SIG-M5 treated with dmso at 0.1 percent for 504 hours (cell line): ENCODE measurements around the gene ABCA1.
"Not testable (repeated sequence)": the region's sequence is repeated elsewhere in the genome, so short reads cannot be mapped to it uniquely, and the experiment has no call there.

ENCODE experiments used
- DNase-seq: peaks from one replicate; lab custom pipeline; 2025; ENCODE audit not compliant: unreplicated experiment; lab: John Stamatoyannopoulos, UW

Gene ABCA1

GRCh38 chr9:104905931-104906330 lies 22.0 kb downstream of the ABCA1 start:
- DNase-seq: no peak

- DNase-seq: no peak
Measured at GRCh38 chr9:104905153-104905901, 22.6 kb downstream of the ABCA1 start.

- DNase-seq: no peak
Measured at GRCh38 chr9:104903609-104904008, 24.3 kb downstream of the ABCA1 start.

DNA sequence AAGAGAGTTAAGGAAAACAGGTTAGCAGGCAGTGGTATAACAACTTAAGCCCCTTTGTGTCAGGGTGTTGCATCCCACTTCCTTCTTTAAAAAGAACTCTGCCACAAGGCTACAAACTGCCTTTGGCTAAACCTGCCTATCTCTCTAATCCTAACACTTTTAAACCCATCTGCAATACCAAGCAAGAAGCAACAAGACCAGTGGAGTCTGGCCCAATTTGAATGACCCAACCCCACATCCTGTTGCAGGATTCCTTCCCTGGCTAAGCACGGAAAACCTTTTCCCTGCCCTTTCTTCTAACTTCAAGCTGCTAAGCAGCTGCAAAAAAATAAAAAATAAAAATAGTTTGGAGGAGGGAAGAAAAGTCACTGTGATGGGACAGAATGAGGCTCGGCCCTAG lies 27.1 kb downstream of the ABCA1 start:
- DNase-seq: no peak

DNA sequence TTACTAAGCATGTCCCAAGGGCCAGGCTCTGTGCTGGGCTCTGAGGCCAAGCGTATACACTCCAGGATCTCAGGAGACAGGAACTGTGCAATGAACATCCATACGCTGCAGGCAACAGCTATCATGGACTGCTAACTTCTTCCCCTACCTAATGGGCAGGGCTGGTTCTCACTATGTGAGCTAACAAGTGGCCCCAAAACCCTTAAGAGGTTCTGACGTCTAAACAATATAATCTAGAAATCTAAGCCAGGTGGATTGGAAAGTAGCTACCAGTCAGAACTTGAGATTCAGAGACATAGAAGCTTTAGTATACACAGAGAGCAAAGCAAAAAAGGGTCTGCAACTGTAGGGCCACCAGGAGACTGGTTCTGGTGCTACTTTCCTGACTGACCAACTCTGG lies 27.6 kb downstream of the ABCA1 start:
- DNase-seq: no peak

DNA sequence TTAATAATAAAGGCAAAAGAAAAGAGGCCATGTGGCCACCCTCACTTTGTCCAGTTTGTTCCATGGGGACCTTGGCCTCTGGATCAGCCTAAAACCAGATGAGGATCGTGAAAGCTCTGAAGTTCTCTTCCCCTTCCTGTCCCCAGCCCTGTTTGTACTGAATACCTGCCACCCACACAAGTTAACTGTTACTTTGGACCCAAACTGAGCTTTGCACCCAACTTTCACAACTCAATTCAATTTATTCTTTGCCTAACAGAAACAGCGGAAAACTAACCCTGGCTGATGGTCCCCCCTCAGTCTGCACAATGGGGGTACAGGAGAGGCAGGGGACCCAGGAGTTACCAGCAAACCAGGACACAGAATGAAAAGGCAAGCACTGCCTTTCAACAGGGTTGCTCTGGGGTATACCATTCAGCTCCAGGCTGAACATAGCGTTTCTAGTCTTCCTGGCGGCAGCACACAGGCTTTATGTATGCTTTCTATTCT lies 28.2 kb downstream of the ABCA1 start:
- no peak for DNase-seq

DNA sequence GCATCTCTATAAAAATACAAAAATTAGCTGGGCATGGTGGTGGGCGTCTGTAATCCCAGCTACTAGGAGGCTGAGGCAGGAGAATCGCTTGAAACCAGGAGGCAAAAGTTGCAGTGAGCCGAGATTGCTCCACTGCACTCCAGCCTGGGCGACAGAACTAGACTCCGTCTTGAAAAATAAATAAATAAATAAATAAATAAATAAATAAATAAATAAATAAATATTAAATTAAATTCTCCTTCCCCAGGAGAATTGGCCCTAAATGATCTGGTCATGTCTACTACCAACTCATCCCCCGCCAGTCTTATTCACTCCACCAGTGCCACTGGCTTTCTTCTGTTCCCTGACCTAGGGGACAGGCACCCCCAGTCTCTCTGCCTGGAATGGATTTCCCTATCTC lies 29.6 kb downstream of the ABCA1 start:
- not testable (repeated sequence) for DNase-seq

DNA sequence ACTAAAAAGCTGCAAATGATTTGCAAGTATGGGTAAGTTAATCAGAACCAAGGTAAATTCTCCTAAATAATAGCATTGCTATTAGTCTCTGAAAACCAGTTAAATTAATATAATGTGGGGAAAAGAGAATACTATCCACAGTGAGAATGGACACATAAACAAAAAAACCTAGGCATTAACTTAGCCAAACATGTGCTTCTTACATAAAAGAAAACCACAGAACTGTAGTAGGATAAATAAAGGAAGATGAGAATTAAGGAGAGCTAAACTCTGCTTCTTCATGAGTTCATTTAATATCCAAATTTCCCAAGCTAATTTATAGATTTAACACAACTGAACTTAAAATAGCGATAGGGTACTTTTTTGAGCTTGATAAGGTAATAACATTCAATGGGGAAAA lies 31.8 kb downstream of the ABCA1 start:
- DNase-seq: no peak

- DNase-seq: no peak
Measured at GRCh38 chr9:104895572-104895971, 32.4 kb downstream of the ABCA1 start.

- DNase-seq: no peak
Measured at GRCh38 chr9:104892701-104893100, 35.3 kb downstream of the ABCA1 start.

DNA sequence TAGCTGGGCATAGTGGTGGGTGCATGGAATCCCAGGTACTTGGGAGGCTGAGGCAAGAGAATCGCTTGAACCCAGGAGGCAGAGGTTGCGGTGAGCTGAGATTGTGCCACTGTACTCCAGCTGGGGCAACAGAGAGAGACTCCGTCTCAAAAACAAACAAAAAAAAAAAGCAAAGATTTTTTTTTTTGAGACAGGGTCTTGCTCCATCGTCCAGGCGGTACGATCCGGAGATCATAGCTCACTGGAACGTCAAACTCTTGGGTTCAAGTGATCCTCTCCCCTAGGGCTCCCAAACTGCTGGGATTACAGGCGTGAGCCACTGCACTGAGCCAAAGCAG lies 37.6 kb downstream of the ABCA1 start:
- no peak for DNase-seq

- no peak for DNase-seq
Measured at GRCh38 chr9:104885818-104886709, 41.9 kb downstream of the ABCA1 start.

- DNase-seq: no peak
Measured at GRCh38 chr9:104883169-104883568, 44.8 kb downstream of the ABCA1 start.

DNA sequence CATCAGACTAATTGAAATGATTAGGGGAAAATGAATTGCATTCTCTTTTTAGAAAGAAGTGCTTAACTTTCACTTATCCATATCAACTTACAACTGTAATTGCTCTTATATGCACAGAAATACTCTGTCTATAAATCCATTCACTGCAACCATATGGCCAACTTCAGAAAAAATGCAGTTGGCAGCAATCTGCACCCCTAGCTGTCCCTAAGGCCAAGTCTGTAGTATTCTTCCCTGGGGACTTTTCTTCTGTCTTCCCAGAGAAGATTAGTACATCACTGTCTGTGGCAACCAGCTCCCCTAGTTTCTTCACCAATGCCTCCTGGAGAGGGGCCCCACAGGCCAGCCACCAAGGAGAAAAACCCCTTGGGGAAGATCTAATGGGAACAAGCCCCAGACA lies 45.4 kb downstream of the ABCA1 start:
- DNase-seq: no peak

DNA sequence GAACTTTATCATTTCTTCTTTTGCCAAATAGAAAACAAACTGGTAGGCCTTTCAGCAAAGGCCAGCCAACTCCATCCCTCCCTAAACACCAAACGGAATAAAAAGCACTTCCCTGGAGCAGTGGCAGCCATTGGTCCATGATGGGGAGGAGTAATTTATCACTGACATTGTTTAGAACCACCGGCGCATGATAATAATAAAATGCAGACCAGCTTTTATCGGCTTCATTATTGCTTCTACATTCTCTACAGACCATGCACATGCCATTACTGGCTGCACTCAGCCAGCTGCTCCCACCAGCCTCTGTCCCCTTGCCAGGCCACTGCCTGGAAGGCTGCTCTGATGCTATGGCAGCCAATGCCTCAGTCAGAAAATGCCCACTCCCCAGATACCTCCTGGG lies 45.9 kb downstream of the ABCA1 start:
- DNase-seq: no peak

DNA sequence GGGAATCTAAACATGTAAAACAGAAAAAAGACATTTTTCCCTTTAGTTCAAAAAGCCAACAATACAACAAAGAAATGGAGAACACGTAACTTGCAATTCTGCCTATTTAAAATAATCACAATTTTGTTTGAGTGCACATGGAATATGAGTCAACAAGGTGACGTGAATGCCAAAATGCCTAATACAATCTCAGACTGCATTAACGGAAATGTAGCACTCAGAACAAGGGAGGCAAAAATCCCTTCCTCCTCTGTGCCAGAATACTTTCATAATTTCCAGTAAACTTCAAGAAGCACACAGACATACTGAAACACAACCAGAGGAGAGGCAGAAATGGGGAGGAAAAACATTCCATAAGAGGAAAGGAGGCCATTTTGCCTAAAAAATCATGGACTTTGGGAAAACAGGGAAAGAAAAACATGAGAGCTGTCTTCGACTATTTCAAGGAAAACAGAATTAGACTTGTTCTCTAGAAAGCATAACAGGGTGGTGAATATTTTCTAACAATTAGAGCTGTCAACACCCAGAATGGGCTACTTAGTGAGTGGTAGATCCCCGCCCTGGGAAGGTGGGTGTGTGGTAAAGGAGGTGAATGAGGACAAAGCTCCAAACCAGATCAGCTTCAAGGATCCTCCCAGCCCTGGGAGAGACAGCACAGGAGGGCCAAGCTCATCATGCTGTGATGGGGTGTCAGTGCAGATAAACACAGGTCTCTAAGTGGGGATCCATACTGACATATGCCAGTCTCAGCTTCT lies 48.2 kb downstream of the ABCA1 start:
- DNase-seq: no peak

DNA sequence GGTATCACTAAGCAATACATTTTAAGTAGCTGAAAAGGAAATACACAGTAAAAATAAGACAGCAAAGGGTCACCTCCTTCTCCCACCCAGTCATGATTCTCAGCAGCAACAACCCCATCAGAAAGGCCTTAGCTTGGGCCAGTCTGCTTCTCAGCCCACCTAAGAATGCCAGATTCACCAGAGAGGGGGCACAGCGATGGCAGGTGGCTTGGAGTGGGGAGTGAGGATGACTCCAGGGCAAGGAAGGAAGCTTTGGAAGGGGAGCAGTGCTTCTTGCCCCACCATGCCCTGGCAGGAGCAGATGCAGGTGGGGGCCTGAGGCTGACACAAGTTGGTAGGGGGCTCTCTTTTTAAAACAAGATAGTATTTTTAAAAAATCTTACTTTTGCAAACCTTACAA lies 51.4 kb downstream of the ABCA1 start:
- DNase-seq: no peak

DNA sequence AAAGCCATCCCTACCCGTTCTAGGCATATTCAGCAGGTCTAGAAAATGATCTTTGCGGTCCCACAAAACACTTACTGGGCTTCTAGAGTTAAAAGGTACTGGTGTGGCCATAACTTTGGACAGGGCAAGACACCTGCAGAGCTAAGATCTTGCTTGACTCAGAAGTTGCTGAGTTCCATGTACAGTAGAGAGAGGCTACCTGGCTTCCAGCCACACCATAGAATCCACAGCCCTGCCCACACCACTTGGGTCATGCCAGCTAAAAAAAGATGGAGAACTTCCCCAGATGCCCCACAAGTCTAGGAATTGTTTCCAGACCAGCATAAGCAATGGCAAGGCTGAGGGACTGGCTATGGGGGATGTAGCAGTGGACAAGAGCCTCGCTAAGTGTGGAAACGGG lies 52.1 kb downstream of the ABCA1 start:
- DNase-seq: no peak

GRCh38 chr9:104875320-104875719 lies 52.6 kb downstream of the ABCA1 start:
- DNase-seq: no peak

DNA sequence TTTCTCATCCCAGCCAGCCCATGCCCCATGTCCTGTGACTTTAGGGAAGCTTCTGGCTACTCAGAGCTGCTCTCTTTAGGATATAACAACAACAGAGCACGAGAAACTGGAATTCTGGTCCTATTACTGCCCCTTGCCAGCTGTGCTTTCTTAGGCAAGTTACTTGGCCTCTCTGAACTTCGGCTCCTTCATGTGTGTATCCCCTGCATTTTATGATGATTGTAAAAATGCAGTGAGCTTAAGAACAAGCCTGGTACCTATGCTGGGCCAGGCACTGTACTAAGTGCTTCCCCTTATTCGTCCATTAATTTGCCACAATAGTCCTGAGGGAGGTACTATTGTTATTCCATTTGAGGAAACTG lies 54.5 kb downstream of the ABCA1 start:
- no peak for DNase-seq

DNA sequence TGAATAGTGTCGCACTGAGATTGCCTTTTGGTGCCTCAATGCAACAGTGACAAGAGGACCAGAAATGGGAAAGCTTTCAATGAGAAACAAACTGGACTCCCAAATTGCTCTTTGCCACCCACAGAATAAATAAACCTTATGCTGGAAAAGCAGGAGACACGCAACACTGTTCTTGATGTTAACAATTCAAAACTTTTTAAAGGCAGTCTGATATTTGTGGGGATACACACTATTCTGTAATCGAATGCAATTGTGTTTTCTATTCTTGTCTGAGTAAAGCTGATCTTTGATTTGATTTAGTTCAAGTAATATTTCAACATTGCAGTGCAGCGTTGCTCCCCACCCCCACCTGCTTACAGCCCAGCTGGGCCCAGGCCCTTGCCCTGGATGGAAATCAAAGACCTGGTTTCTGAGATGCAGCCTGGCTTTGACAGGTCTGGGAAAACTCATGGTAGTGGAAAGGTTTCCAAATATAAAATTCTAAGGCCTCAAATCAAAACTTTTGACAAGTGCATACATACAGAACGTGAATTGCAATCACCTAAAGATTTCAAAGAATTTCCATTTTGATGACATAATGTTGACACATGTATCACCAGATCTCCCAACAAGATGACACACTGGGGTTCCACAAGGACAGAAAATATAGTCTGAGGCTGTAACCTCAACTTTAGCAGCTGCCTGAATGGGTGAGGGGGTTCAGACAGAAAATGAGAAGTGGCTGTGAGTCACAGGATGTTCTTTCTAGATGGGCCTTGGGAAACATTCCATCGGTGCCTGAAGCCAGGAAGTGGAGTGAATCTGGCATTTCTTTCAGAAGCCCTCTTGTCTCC lies 55.1 kb downstream of the ABCA1 start:
- DNase-seq: peak; percentile 86
